Neuron (in vitro differentiated cells): Measurements from ENCODE around the gene LRP1B.
"Not testable (repeated sequence)": the region's sequence is repeated elsewhere in the genome, so short reads cannot be mapped to it uniquely, and the experiment has no call there.

ENCODE experiments used
- H2AFZ ChIP-seq: one replicate; pipeline ENCODE4 v1.6.1; 2013; ENCODE audit warnings: low read depth, mild to moderate bottlenecking, inconsistent platforms, low read length, moderate library complexity
- H3K27me3 ChIP-seq: one replicate; pipeline ENCODE4 v1.6.1; 2013; ENCODE audit warnings: low read length; ENCODE audit not compliant: insufficient read depth
- H3K36me3 ChIP-seq: one replicate; pipeline ENCODE4 v1.6.1; 2013; ENCODE audit warnings: low read length; ENCODE audit not compliant: insufficient read depth
- H3K4me1 ChIP-seq: one replicate; pipeline ENCODE4 v1.6.1; 2013; ENCODE audit warnings: low read length; ENCODE audit not compliant: insufficient read depth
- H3K4me3 ChIP-seq: 2 replicates; pipeline ENCODE4 v1.5.1; 2013; ENCODE audit warnings: mild to moderate bottlenecking, low read length, moderate library complexity
- H3K9me3 ChIP-seq: one replicate; pipeline ENCODE4 v1.6.1; 2013; ENCODE audit warnings: low read length

The LRP1B gene

DNA sequence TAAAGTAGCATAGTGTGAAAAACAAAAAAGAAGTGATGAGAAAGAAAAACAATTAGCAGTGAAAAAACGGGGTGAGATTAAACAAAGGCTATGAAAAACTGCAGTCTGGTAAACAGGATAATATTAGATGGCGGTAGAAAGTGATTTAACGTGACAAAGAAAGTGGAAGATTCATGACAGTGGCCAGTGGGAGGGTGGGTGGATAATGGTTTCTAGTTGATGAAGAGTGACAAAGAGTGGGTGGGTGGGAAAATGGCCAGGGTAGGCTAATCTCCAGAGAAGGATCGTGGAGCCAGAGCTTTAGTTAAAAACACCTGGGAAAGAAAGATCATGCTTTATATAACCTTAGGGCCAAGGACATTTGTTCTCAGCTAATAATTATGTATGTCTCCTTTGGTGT lies 1667.8 kb downstream of the LRP1B start:
- no peaks in the 10 kb centered on the region for H3K36me3 ChIP-seq
- H3K27me3 ChIP-seq: no peaks in the 10 kb centered on the region
- peaks cover 1% of the 10 kb centered on the region for H3K9me3 ChIP-seq
- no peaks in the 10 kb centered on the region for H3K4me1 ChIP-seq
- H3K4me3 ChIP-seq: no peak overlapping the region
- peak overlapping the region; percentile 67 for H2AFZ ChIP-seq

GRCh38 chr2:140457483-140457882 lies 1673.3 kb downstream of the LRP1B start:
- Histone ChIP-seq H2AFZ (no peak overlapping the region), H3K36me3 (no peaks in the 10 kb centered on the region), H3K4me3 (no peak overlapping the region), H3K27me3 (no peaks in the 10 kb centered on the region), H3K9me3 (peaks cover 1% of the 10 kb centered on the region), H3K4me1 (no peaks in the 10 kb centered on the region)

- no peak overlapping the region for H3K4me3 ChIP-seq
- H3K36me3 ChIP-seq: no peaks in the 10 kb centered on the region
- H3K4me1 ChIP-seq: no peaks in the 10 kb centered on the region
- no peaks in the 10 kb centered on the region for H3K27me3 ChIP-seq
- H2AFZ ChIP-seq: no peak overlapping the region
- H3K9me3 ChIP-seq: peaks cover 1% of the 10 kb centered on the region
Measured at GRCh38 chr2:140455315-140455714, 1675.5 kb downstream of the LRP1B start.

- H3K27me3 ChIP-seq: no peaks in the 10 kb centered on the region
- peaks cover under 1% of the 10 kb centered on the region for H3K9me3 ChIP-seq
- H2AFZ ChIP-seq: no peak overlapping the region
- H3K36me3 ChIP-seq: no peaks in the 10 kb centered on the region
- H3K4me1 ChIP-seq: no peaks in the 10 kb centered on the region
- no peak overlapping the region for H3K4me3 ChIP-seq
Measured at GRCh38 chr2:140454717-140455116, 1676.1 kb downstream of the LRP1B start.

DNA sequence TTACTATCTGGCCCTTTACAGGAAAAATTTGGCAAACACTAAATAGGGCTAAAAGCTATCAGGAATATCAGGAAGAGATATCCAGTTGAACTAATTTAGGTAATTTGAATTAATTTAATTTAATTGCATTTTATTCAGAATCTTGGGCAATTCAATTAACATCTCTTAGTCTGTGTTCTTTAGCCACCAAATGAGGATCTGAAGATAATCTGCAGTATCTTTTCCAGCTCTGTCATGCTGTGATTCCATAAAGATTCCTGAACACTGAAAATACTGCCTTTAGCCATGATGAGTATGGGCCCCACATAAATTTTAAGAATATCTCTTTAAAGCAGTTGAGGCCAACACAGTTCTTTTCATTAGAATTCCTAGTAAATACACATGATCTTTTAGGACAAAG lies 1679.5 kb downstream of the LRP1B start:
- Histone ChIP-seq H3K27me3 (no peaks in the 10 kb centered on the region), H3K36me3 (no peaks in the 10 kb centered on the region), H3K9me3 (no peaks in the 10 kb centered on the region), H2AFZ (no peak overlapping the region), H3K4me1 (no peaks in the 10 kb centered on the region), H3K4me3 (no peak overlapping the region)

DNA sequence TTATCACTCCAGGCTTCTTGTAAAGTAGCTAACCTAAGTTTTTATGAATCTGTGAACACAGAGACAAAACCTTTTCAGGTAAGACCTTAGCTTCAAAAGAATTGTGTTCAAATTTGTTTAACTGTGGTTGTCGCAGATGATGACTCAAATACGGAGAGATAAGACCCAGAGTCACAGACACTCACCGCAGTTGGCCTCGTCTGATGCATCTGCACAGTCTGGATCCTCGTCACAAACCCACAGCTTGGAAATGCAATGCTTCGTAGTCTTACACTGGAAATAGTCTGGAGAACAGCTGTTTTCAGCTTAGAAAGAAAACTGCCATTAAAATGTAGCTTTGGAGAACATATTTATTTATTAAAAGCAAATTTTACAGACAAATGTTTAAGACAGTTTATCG lies 1688.5 kb downstream of the LRP1B start:
- Histone ChIP-seq H3K27me3 (no peaks in the 10 kb centered on the region), H3K4me1 (no peaks in the 10 kb centered on the region), H3K36me3 (no peaks in the 10 kb centered on the region), H3K9me3 (no peaks in the 10 kb centered on the region), H2AFZ (no peak overlapping the region), H3K4me3 (no peak overlapping the region)

DNA sequence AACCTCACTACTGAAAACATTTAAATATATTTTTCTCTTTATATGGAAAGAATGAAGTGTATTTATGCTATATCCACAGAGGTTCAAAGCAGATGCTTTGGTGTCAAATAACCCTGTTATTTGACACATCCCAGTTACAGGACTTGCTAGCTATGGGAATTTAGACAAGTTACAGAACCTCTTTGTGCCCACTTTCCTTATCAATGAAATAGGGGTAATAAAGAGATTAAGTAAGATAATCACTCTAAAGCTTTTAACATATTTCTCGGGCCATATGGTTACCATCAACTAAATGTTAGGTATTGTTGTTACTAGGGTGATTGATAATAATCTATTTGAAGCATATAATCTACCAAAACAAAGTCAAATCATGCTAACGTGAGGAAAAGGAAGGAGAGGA lies 1690.0 kb downstream of the LRP1B start:
- peaks cover under 1% of the 10 kb centered on the region for H3K4me1 ChIP-seq
- H2AFZ ChIP-seq: no peak overlapping the region
- H3K27me3 ChIP-seq: no peaks in the 10 kb centered on the region
- H3K36me3 ChIP-seq: no peaks in the 10 kb centered on the region
- H3K4me3 ChIP-seq: no peak overlapping the region
- no peaks in the 10 kb centered on the region for H3K9me3 ChIP-seq

GRCh38 chr2:140436936-140437335 lies 1693.9 kb downstream of the LRP1B start:
- Histone ChIP-seq H2AFZ (no peak overlapping the region), H3K4me1 (peaks cover 5% of the 10 kb centered on the region), H3K9me3 (no peaks in the 10 kb centered on the region), H3K36me3 (no peaks in the 10 kb centered on the region), H3K4me3 (no peak overlapping the region), H3K27me3 (no peaks in the 10 kb centered on the region)

DNA sequence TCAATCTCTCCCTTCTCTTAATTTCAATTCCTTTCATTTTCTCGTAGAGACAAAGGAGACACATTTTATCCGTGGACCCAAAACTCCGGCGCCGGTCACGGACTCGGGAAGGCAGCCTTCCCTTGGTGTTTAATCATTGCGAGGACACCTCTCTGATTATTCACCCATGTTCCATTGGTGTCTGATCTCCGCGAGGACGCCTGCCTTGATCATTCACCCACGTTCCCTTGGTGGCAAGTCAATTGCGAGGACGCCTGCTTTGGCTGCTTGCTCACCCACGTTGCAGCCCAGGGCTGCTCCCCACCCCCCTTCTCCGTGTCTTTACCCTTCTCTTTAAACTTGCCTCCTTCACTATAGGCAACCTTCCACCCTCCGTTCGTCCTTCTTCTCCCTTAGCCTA lies 1703.8 kb downstream of the LRP1B start:
- not testable (repeated sequence) for H3K9me3 ChIP-seq, H3K4me1 ChIP-seq, H3K27me3 ChIP-seq, H2AFZ ChIP-seq, H3K36me3 ChIP-seq, H3K4me3 ChIP-seq

GRCh38 chr2:140424471-140424870 lies 1706.3 kb downstream of the LRP1B start:
- no peaks in the 10 kb centered on the region for H3K36me3 ChIP-seq
- no peak overlapping the region for H2AFZ ChIP-seq
- no peak overlapping the region for H3K4me3 ChIP-seq
- peaks cover 3% of the 10 kb centered on the region for H3K4me1 ChIP-seq
- no peaks in the 10 kb centered on the region for H3K27me3 ChIP-seq
- no peaks in the 10 kb centered on the region for H3K9me3 ChIP-seq

- Histone ChIP-seq H3K4me1 (peaks cover 3% of the 10 kb centered on the region), H3K4me3 (no peak overlapping the region), H3K36me3 (no peaks in the 10 kb centered on the region), H3K9me3 (no peaks in the 10 kb centered on the region), H2AFZ (no peak overlapping the region), H3K27me3 (no peaks in the 10 kb centered on the region)
Measured at GRCh38 chr2:140422759-140423158, 1708.1 kb downstream of the LRP1B start.

DNA sequence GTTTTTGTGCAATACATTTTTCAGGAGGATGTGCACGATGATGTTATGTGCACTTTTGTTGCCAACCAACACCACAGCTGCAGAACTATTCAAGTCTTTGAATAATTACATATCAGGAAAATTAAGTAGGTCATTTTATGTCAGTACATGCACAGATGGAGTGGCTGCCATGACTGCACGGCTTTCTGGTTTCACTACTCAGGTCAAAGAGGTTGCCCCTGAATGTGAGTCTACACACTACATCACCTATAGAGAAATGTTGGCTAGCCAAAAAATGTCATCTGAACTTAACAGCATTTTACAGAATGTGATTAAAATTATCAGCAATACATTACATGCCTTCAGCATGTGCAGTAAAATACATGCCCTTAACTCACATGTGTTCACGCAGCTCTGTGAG lies 1713.3 kb downstream of the LRP1B start:
- H3K4me3 ChIP-seq: no peak overlapping the region
- no peaks in the 10 kb centered on the region for H3K9me3 ChIP-seq
- no peak overlapping the region for H2AFZ ChIP-seq
- no peaks in the 10 kb centered on the region for H3K4me1 ChIP-seq
- no peaks in the 10 kb centered on the region for H3K36me3 ChIP-seq
- H3K27me3 ChIP-seq: no peaks in the 10 kb centered on the region

DNA sequence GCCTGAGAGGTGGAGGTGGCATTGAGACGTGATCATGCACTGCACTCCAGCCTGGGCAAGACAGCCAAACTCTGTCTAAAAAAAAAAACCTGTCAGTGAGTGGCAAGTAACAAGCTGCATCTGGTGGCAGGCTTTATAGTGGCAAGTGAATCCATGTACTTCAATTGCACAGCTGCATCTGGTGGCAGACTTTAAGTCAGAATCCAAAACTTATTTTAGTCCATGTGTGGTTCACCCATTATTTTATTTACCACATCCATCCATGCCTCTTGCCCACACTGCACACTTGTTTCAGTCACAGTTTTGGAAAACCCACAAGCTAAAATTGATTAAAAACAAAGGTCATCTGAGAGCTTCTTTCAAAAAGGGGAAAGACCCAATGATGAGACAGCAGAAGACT lies 1714.2 kb downstream of the LRP1B start:
- Histone ChIP-seq H3K4me1 (no peaks in the 10 kb centered on the region), H3K36me3 (no peaks in the 10 kb centered on the region), H3K4me3 (no peak overlapping the region), H3K27me3 (no peaks in the 10 kb centered on the region), H2AFZ (no peak overlapping the region), H3K9me3 (no peaks in the 10 kb centered on the region)

GRCh38 chr2:140415035-140415434 lies 1715.8 kb downstream of the LRP1B start:
- H3K9me3 ChIP-seq, H3K4me1 ChIP-seq, H2AFZ ChIP-seq, H3K4me3 ChIP-seq, H3K27me3 ChIP-seq, H3K36me3 ChIP-seq: not testable (repeated sequence)
